Activated CD8-positive, alpha-beta memory T cell treated with anti-CD3 and anti-CD28 coated beads for 48 hours (primary cell): ENCODE data around the gene TTI1.

Experiments
- DNase-seq, 3 experiments: peaks; one replicate each; pipeline ENCODE4 v3.0.0-alpha.2; 2020; ENCODE audit warnings: low read depth in 2 of 3, low spot score in 2 of 3

The TTI1 gene

DNA sequence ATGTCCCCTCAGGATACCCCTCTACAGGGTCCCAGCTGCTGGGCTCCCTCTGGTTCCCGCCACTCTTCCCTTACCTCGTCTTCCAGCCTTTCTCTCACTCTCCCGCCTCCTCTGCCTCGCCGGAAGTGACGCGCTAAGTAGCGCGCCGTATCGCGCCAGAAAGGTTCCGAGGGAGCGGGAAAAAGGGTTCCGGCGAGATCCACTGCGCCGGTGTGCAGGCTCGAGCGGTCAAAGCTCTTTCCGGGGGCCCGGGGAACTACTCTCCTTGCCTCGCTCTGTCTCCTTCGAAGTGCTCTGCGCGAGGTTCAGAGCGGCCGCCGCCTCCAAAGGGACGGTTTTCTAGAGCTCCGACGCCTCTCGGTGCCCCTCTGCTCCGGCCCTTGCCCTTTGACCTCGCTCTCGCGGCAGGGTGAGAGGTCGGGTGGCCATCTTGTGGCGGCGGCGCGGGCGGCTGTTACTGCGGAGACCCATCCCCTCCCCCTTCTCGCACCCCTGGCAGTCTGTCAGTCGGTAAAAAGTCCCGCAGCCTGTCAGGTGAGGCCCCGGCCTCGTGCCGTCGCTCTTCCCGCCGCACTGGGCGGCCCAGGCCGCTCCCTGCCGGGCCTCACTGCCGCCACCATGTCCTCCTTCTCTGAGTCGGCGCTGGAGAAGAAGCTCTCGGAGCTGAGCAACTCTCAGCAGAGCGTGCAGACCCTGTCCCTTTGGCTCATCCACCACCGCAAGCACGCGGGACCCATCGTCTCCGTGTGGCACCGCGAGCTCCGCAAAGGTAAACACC lies at the start of gene TTI1, which contains the start of gene RPRD1B:
Gene TTI1, minus strand, starts transcription at position 127 of the 778 bp plus-strand sequence. CDS start 19,640 bp downstream, outside the sequence.
Gene RPRD1B, plus strand, starts transcription at position 417 of the 778 bp plus-strand sequence. Its CDS starts 202 bp downstream, at position 619.
- peak; percentile 75 to 82 (median 79) for DNase-seq

DNA sequence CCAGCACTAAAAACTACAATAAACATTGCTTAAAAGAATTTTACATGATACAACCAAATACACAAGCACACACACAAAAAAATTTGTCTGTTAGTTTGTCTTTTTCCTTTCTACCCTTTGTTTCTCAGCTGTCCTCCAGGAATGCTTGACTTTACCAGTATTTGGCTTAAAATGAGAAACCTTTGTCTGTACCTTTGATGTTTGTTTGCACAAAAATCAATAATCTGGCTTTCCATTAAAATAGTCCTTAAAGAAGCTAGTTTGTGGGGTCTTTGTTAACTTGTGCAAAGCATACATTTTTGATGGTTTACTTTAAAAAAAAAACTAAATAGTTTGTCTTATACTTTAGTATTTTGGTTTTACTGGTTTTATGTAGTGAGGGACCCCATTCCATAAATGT lies 49.6 kb upstream of the TTI1 start:
- no peak for DNase-seq

DNA sequence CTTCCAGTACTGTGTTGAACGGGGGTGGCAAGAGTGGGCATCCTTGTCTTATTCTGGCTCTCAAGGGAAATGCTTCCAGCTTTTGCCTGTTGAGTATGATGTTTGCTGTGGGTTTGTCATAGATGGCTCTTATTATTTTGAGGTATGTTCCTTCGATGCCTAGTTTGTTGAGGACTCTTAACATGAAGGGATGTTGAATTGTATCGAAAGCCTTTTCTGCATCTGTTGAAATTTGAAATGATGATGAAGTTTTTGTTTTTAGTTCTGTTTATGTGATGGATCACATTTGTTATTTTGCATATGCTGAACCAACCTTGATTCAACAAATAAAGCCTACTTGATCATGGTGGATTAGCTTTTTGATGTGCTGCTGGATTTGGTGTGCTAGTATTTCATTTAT lies 48.3 kb upstream of the TTI1 start:
- DNase-seq: no peak

GRCh38 chr20:38079353-38079752 lies 46.1 kb upstream of the TTI1 start:
- no peak for DNase-seq

DNA sequence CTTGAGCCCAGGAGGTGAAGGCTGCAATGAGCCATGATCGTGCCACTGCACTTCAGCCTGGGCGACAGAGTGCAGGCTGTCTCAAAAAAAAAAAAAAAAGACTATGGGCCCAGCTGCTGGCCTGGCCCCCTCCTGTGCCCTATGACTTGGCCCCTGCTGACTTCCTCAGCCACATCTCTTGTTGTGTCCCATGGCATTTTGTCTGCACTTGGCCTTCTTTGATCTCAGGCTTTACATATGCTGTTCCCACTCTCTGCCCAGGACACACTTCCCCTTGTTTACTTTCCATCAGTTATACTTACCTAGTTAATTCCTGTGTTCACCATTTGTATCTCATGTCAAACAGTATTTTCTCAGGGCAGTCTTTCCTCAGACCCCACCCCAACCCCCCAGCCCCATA lies 44.8 kb upstream of the TTI1 start:
- no peak for DNase-seq

DNA sequence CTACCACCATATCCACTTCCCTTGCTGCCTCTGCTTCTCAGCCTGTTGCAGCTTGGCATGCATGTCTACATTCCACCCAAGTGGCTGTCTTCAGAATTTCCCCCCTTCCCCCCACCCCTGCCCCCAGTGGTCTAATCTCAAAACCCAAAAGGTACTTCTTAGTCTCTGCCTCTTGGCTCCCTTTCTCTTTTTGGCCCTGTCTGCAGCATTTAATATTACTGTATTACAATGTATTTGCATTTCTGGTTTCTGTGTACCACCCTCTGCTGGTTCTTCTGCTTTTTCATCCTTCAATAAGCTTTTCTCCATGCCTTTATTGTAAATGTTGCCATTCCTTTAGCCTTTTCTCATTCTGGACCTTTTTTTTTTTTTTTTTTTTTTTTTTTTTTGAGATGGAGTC lies 43.3 kb upstream of the TTI1 start:
- DNase-seq: no peak

GRCh38 chr20:38075161-38075998 lies 42.1 kb upstream of the TTI1 start:
- DNase-seq: no peak

DNA sequence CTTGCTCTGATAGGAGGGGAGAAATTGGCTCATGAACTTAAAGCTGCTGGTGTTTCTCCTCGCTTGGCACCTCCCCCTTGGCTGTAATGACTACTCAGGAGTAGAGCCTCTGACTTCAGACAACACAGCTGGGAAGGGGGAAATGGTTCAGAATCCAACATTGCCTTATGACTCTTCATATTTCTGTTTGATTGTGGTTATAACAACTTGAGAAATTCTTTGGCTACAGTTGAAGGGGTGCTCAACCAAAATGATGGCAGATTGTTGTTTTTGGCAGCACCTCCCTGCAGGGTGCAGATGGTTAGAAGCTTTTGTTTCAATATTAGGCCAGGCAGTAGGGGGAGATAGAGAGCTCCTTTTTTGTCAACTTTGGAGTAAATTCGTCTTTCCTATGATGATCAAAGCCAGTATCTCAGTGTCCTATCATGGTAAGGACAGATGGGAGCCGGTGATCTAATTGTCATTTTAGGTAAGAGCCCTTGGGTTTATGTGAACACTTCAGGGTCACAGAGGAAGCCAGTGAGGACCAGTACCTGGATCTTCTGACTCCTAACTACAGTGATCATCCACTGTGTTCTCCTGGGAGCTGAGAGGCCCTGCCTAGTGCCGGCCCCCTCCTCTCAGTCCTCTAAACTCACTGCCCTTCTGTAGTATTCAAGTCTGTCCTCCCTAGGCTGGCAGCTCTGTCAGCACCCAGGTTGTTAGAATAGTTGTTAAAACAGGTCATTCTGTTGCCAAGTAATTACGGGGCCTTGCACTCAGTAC lies 40.2 kb upstream of the TTI1 start:
- DNase-seq: no peak

- DNase-seq: no peak
Measured at GRCh38 chr20:38072898-38073297, 39.6 kb upstream of the TTI1 start.

DNA sequence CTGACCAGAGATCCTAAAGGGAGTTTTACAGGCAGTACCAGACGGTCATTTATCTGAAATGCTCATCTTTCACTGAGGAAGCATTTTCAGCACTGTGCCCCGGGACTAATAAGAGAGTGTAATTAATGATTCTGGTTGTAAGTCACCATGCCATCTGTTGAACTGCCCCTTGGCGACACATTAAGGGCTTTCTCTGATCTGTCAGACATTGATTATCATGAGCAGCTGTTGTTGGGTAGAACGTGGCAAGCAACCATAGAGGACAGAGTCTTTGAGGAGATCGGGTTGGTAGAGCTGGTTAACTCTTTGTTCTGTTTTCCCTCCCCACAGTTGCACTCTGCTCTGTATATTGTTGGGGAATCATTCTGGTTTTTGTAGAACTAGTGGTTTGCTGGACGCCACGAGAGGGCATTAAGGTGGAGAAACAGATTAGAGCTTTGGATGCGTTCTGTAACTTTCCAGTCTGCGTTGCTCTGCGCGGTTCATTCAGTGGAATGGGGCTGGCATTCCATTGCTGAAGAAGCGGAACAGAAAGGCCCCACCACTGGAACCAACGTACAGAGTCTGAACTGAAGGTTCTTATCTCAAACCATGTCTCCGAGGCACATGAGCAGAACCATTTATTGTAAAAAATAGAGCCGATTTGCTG lies 34.6 kb upstream of the TTI1 start:
- DNase-seq: no peak

DNA sequence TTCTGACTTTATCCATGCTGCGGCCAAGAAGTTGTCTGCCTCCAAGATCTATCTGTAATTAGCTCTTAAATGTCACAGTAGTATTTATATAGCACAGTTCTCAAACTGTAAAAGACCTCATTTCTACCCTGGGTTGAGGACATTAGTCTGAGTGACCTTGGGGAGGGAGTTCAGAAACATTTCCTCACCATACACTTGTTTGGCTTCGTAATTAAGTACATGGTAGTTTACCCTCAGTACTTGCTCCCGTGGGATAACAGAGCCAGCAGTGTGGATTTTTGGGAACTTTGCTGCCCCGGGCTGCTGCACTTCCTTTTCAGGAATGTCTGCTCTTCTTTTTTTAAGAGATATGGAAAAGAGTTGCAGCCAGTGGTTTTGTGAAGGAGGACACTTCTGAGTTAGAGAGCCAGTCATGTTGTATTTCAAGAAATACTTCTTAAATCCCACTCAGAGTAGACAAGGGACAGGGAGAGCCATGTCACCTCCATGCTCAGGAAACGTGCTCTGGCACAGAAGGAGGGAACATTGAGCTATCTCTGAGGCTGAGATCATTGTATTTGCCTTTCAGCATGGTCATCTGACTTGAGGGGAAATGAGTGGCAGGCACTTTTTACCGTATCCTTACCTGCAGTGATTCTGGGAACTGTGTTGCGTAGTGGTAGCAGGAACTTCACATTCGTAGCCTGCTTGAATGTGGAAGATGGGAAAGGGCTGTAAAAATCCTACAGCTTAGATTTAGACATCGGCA lies 33.9 kb upstream of the TTI1 start:
- no peak for DNase-seq

GRCh38 chr20:38065764-38066375 lies 32.6 kb upstream of the TTI1 start:
- DNase-seq: no peak

DNA sequence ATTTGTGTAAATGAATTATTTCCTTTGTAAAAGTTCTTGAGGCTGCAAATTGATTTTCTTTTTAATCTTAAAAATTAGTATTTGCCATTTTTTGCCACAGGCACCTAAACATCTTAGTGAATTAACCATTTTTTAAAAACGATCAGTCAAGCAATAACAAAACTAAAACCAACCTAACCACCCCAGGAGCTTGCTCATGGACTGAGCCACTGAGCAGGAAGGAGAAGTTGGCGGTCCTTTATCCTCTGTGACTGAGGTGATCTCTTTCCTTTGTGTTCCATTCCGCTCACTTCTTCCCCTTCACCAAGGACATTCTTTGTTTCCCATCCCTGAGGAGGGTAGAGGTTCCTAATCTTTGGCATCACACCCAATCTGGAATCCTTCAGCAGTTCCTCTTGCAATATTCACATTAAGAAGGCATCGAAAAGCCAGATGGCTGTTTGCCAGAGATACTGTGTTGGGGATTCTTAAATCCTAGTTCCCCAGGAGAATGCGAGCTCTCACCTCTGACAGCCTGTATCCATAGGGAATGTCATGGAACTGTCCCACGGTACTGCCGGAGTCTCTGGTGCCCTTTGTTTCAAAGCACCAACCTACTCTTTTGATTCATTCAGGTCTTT lies 30.8 kb upstream of the TTI1 start:
- no peak for DNase-seq

DNA sequence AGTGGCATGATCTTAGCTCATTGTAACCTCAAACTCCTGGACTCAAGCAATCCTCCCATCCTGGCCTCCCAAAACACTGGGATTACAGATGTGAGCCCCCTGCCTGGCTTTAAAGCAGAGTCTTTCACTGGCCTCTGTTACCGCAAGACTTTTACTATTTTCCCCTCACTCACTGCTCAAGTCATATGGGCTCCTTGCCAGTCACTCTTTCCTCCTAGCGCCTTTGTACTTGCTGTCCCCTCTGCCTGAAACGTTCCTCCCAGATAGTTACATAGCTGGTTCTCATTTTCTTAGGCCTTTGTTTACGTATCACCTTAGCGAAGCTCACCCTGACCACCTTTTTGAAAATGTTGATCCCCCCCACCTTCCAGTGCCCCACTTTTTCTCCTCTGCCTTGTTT lies 29.6 kb upstream of the TTI1 start:
- no peak for DNase-seq

- DNase-seq: no peak
Measured at GRCh38 chr20:38061109-38061508, 27.9 kb upstream of the TTI1 start.

GRCh38 chr20:38060536-38060935 lies 27.3 kb upstream of the TTI1 start:
- no peak for DNase-seq

DNA sequence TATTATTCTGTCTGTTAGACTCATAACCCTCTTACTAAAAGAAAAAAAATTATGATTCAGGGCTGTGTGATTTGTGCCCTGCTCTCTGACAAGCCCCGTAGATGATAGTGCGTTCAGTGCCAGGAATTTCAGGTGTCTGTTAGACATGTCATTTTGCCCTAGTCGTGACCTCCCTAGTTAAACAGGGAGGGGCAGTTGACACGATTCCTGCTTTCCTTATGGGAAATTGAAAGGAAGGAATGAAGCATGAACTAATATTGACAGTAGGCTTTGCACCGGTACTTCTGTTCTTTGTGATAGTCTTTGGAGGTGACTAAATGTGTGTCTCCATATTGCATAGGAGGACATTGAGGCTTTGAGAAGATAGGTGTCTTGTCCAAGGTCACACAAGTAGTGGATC lies 26.6 kb upstream of the TTI1 start:
- no peak for DNase-seq

DNA sequence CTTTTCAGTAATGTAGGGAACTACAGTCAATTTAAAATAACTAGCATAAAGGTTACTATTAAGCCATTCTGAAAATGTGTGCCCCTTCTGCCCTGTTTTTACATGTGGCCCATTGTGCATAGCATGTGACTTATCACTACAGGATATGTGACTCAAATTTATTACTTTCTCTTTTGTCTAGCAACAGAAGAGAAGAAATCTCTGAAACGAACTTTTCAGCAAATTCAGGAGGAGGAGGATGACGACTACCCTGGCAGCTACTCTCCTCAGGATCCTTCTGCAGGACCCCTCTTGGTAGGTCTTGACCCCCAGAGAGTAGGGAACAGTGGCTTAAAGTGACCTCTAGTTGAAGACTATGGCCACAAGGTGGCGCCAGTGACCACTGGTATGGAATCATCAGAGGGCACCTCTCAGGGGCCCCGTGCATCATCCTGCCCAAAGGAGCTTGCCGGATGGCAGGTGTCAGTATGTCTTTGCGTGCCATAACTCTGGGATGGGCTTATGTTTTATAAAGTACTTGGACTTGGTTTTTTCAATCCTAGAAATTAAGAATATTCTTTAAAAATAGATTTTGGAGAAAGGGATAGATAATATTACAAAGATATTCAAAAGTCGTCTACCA lies 24.2 kb upstream of the TTI1 start:
- DNase-seq: peak; percentile 32 to 61 (median 60)

- DNase-seq: no peak
Measured at GRCh38 chr20:38055848-38056247, 22.6 kb upstream of the TTI1 start.
